GM10248 (cell line): Measurements from ENCODE around the gene BRICD5.

Experiments
- CTCF ChIA-PET: fragments of 300-600 bp; sonication (Branson Sonifier 250); formaldehyde crosslinking; extraction: SDS; loops from one replicate; lab custom pipeline; 2021; ENCODE audit warnings: antibody characterized with exemption; lab: Yijun Ruan, JAX
- POLR2A ChIA-PET: fragments of 350-650 bp; sonication (Branson Sonifier 250); formaldehyde crosslinking; extraction: SDS; loops from one replicate; lab custom pipeline; 2020; ENCODE audit warnings: antibody characterized with exemption; lab: Yijun Ruan, JAX
- DNase-seq: peaks from one replicate; pipeline ENCODE4 v3.0.0; 2012; ENCODE audit errors: extremely low spot score
- CTCF ChIP-seq: IDR thresholded peaks from 2 replicates; pipeline ENCODE4 v1.5.1; 2012; ENCODE audit warnings: mild to moderate bottlenecking, low read depth; ENCODE audit errors: extremely low read depth, missing control alignments, control extremely low read depth

The BRICD5 gene

GRCh38 chr16:2160915-2161551 is 49.6 kb downstream of the BRICD5 start:
- POLR2A ChIA-PET, result interaction anchor here (0.6 to 1.1 kb wide), 2 partner anchors 146 to 196 kb away, joined by 4 read pairs; partner anchors contain the start of gene RPS2
- CTCF ChIA-PET, result interaction anchor here (1.2 to 1.5 kb wide), 3 partner anchors 8 to 41 kb away, joined by 3 to 6 read pairs (median 4); no protein-coding TSS in a partner anchor
- peak; percentile 42 for DNase-seq
- TF ChIP-seq CTCF, result no peak
